Muscle of back (tissue), 13 donors: Measurements from ENCODE around the gene TTBK2. TPM values are rescaled to one million over a fixed set of nuclear protein-coding genes. Genes with fewer than 3 reads are reported as not detected.
"Not testable (repeated sequence)": the region's sequence is repeated elsewhere in the genome, so short reads cannot be mapped to it uniquely, and the experiment has no call there.

Source experiments
- DNase-seq, 3 donors: peaks; one replicate each; pipeline versions ENCODE4 v3.0.0 to v3.0.0-alpha.2; 2013
- long read RNA-seq, 9 donors: transcript quantifications; one replicate each; lab custom pipeline, GENCODE V29; 2026
- polyA plus RNA-seq, 10 donors: library from polyadenylated mRNA; unstranded; fragments of 120-200 nt; gene quantifications; one replicate each; pipeline ENCODE4 v1.2.1, GENCODE V29; 2013; ENCODE audit not compliant: insufficient read length in 10 of 10

The TTBK2 gene
- 10 to 100 TPM in 7 of 10 donors, 1 to 10 TPM in 3; 8.8 to 13.7 (median 11.5) TPM for polyA plus RNA-seq
- long read RNA-seq, donor 1: 0 reads
- long read RNA-seq, donor 2: 0 reads
- long read RNA-seq, donor 3: 0 reads
- long read RNA-seq, donor 4, partial matches to known transcripts: 0 of 1 reads
- long read RNA-seq, donor 4, other reads (novel, unspliced or antisense): 0 of 1 reads
- long read RNA-seq, donor 5: 0 reads
- long read RNA-seq, donor 6: 0 reads
- long read RNA-seq, donor 7, full-length matches to known transcripts: 1 of 1 reads
- long read RNA-seq, donor 7, partial matches to known transcripts: 0 of 1 reads
- long read RNA-seq, donor 7, other reads (novel, unspliced or antisense): 0 of 1 reads
- long read RNA-seq, donor 8: 0 reads
- long read RNA-seq, donor 9: 0 reads

GRCh38 chr15:42920519-42921341, at the start of gene TTBK2:
Gene TTBK2, minus strand, starts transcription at chr15:42920778. Its CDS starts 42,161 bp downstream, at chr15:42878617.
- DNase-seq: peak; percentile 99

- no peak for DNase-seq
Observed at GRCh38 chr15:42964476-42964875, 43.9 kb upstream of the TTBK2 start.

GRCh38 chr15:42955518-42955917, 34.9 kb upstream of the TTBK2 start:
- peak in 1 of 3 donors; percentile 55 for DNase-seq

- no peak for DNase-seq
Observed at GRCh38 chr15:42954291-42954690, 33.7 kb upstream of the TTBK2 start.

GRCh38 chr15:42948898-42949297, 28.3 kb upstream of the TTBK2 start:
- not testable (repeated sequence) for DNase-seq

- DNase-seq: no peak
Observed at GRCh38 chr15:42940527-42940926, 19.9 kb upstream of the TTBK2 start.

GRCh38 chr15:42939841-42940240, 19.3 kb upstream of the TTBK2 start:
- no peak for DNase-seq

GRCh38 chr15:42937143-42937542, 16.6 kb upstream of the TTBK2 start:
- no peak for DNase-seq

GRCh38 chr15:42933886-42934667, 13.5 kb upstream of the TTBK2 start:
- DNase-seq: no peak

GRCh38 chr15:42932833-42933515, 12.4 kb upstream of the TTBK2 start:
- DNase-seq: no peak

GRCh38 chr15:42931702-42932486, 11.3 kb upstream of the TTBK2 start:
- DNase-seq: no peak

GRCh38 chr15:42929306-42929848, 8.8 kb upstream of the TTBK2 start:
- no peak for DNase-seq

GRCh38 chr15:42921342-42921731, 759 bp upstream of the TTBK2 start:
- DNase-seq: peak in 1 of 3 donors; percentile 62

- DNase-seq: peak; percentile 35 to 79 (median 62)
Observed at GRCh38 chr15:42919799-42920518, 619 bp downstream of the TTBK2 start.

GRCh38 chr15:42919308-42919707, 1.3 kb downstream of the TTBK2 start:
- DNase-seq: peak in 1 of 3 donors; percentile 12

- no peak for DNase-seq
Observed at GRCh38 chr15:42918047-42918446, 2.5 kb downstream of the TTBK2 start.

GRCh38 chr15:42915654-42916315, 4.8 kb downstream of the TTBK2 start:
- DNase-seq: no peak

- no peak for DNase-seq
Observed at GRCh38 chr15:42914728-42915497, 5.7 kb downstream of the TTBK2 start.
